Fibroblast of skin of scalp (primary cell): Measurements from ENCODE around the gene POLD1.
A peak's percentile ranks its signal among the peaks of the same experiment; 100 is the strongest.
"Not testable (repeated sequence)": the region's sequence is repeated elsewhere in the genome, so short reads cannot be mapped to it uniquely, and the experiment has no call there.

Source experiments
- DNase-seq: peaks from one replicate; pipeline ENCODE4 v3.0.0-alpha.2; 2013

POLD1 gene

GRCh38 chr19:50439130-50439529 is 55.0 kb downstream of the POLD1 start:
- DNase-seq: not testable (repeated sequence)

- DNase-seq: no peak
These were observed 59.9 kb downstream of the POLD1 start for GRCh38 chr19:50444059-50444458.

GRCh38 chr19:50447053-50447452 is 62.9 kb downstream of the POLD1 start:
- no peak for DNase-seq

GRCh38 chr19:50447750-50448149 is 63.6 kb downstream of the POLD1 start:
- no peak for DNase-seq

GRCh38 chr19:50449236-50449899 is 65.2 kb downstream of the POLD1 start:
- no peak for DNase-seq

GRCh38 chr19:50450369-50451222 is 66.4 kb downstream of the POLD1 start:
- no peak for DNase-seq

GRCh38 chr19:50451223-50451534 is 67.0 kb downstream of the POLD1 start:
- no peak for DNase-seq

- DNase-seq: no peak
These were observed 69.1 kb downstream of the POLD1 start for GRCh38 chr19:50453243-50453642.

GRCh38 chr19:50455992-50456391 is 71.8 kb downstream of the POLD1 start:
- no peak for DNase-seq

- no peak for DNase-seq
These were observed 73.2 kb downstream of the POLD1 start for GRCh38 chr19:50457300-50457699.

GRCh38 chr19:50458396-50459066 is 74.4 kb downstream of the POLD1 start:
- DNase-seq: peak; percentile 35

GRCh38 chr19:50459067-50459456 is 74.9 kb downstream of the POLD1 start:
- no peak for DNase-seq

GRCh38 chr19:50459638-50460037 is 75.5 kb downstream of the POLD1 start:
- no peak for DNase-seq

GRCh38 chr19:50460161-50460765 is 76.1 kb downstream of the POLD1 start:
- DNase-seq: peak; percentile 5

- DNase-seq: peak; percentile 57
These were observed 77.1 kb downstream of the POLD1 start for GRCh38 chr19:50461066-50461875.

GRCh38 chr19:50462970-50463369 is 78.8 kb downstream of the POLD1 start:
- no peak for DNase-seq

GRCh38 chr19:50464348-50464747 is 80.2 kb downstream of the POLD1 start:
- DNase-seq: no peak

- no peak for DNase-seq
These were observed 80.9 kb downstream of the POLD1 start for GRCh38 chr19:50465000-50465399.

GRCh38 chr19:50465986-50466705 is 82.0 kb downstream of the POLD1 start:
- DNase-seq: peak; percentile 9

GRCh38 chr19:50466706-50467039 is 82.5 kb downstream of the POLD1 start:
- DNase-seq: no peak

GRCh38 chr19:50467566-50467965 is 83.4 kb downstream of the POLD1 start:
- DNase-seq: no peak
